Activated CD8-positive, alpha-beta T cell treated with anti-CD3 and anti-CD28 coated beads for 36 hours (primary cell): Measurements from ENCODE around the gene PPM1G. TPM values are rescaled to one million over a fixed set of nuclear protein-coding genes. Genes with fewer than 3 reads are reported as not detected.
A peak's percentile ranks its signal among the peaks of the same experiment; 100 is the strongest.

Source experiments
- ATAC-seq: fragments of 200-7000 bp; cut with Tn5 transposase; one replicate; pipeline ENCODE4 v1.10.0; 2021; ENCODE audit warnings: mild to moderate bottlenecking, moderate library complexity
- CTCF ChIA-PET: fragments of 350-600 bp; sonication (Branson Sonifier 250); formaldehyde crosslinking; loops from one replicate; lab custom pipeline; 2021; ENCODE audit warnings: antibody characterized with exemption; lab: Charles Lee
- POLR2A ChIA-PET: fragments of 350-600 bp; sonication (Branson Sonifier 250); formaldehyde crosslinking; loops from one replicate; lab custom pipeline; 2021; ENCODE audit warnings: antibody characterized with exemption; lab: Charles Lee
- DNase-seq: peaks from one replicate; pipeline ENCODE4 v3.0.0-alpha.2; 2020
- H3K27ac Mint-ChIP-seq: one replicate; pipeline ENCODE4 v1.8.0; 2021; ENCODE audit warnings: mild to moderate bottlenecking, mixed read lengths
- H3K27me3 Mint-ChIP-seq: one replicate; pipeline ENCODE4 v1.8.0; 2021; ENCODE audit warnings: mixed read lengths
- H3K36me3 Mint-ChIP-seq: one replicate; pipeline ENCODE4 v1.8.0; 2021; ENCODE audit warnings: low read depth, mixed read lengths
- H3K4me1 Mint-ChIP-seq: one replicate; pipeline ENCODE4 v1.8.0; 2021; ENCODE audit warnings: low read depth, mixed read lengths
- H3K4me3 Mint-ChIP-seq: one replicate; pipeline ENCODE4 v1.8.0; 2021; ENCODE audit warnings: mild to moderate bottlenecking, moderate library complexity, mixed read lengths
- H3K9me3 Mint-ChIP-seq: one replicate; pipeline ENCODE4 v1.8.0; 2021; ENCODE audit warnings: mixed read lengths
- CTCF ChIP-seq: fragments of 200-600 bp; IDR thresholded peaks from one replicate; pipeline ENCODE4 v1.8.0; 2022; ENCODE audit warnings: antibody characterized with exemption, mild to moderate bottlenecking
- intact Hi-C: fragments of 100-400 bp; cut with micrococcal nuclease; formaldehyde crosslinking; loops from one replicate; pipeline ENCODE4 v1.10.0; 2022
- total RNA-seq, 2 experiments: library from RNA; stranded (reverse); gene quantifications; one replicate each; pipeline ENCODE4 v1.2.3, GENCODE V29; 2021

PPM1G gene
- total RNA-seq, 2 experiments from 2014 or later = 138 to 142 TPM

- H3K36me3 Mint-ChIP-seq = peaks cover 51% of the 10 kb centered on the region
- ChIA-PET CTCF (interaction anchor here (1.2 kb wide), 1 partner anchor 36 kb away, joined by 3 read pairs; the partner anchor contains the start of gene PPM1G), POLR2A (no interaction called here)
- intact Hi-C loops = no loop called here
- DNase-seq (no peak), ATAC-seq (no peak)
- H3K4me3 Mint-ChIP-seq = no peak overlapping the region
- no peak for TF ChIP-seq CTCF
- H3K9me3 Mint-ChIP-seq = no peaks in the 10 kb centered on the region
- H3K27ac Mint-ChIP-seq = no peak overlapping the region
- H3K27me3 Mint-ChIP-seq = no peaks in the 10 kb centered on the region
- peaks cover 28% of the 10 kb centered on the region for H3K4me1 Mint-ChIP-seq
Measured at GRCh38 chr2:27373567-27373966, 35.8 kb downstream of the PPM1G start.

- Mint-ChIP-seq H3K27ac (peak overlapping the region; percentile 74), H3K4me3 (peak overlapping the region; percentile 89), H3K9me3 (no peaks in the 10 kb centered on the region), H3K36me3 (peaks cover 45% of the 10 kb centered on the region), H3K27me3 (no peaks in the 10 kb centered on the region), H3K4me1 (peaks cover 30% of the 10 kb centered on the region)
- DNase-seq (no peak), ATAC-seq (no peak)
- POLR2A ChIA-PET = interaction anchor here (5.8 kb wide), 1 partner anchor 7 kb away, joined by 59 read pairs; the partner anchor contains the start of gene ZNF513
- CTCF ChIA-PET = no interaction called here
- intact Hi-C loops = no loop called here
- no peak for TF ChIP-seq CTCF
Measured at GRCh38 chr2:27372937-27373336, 36.5 kb downstream of the PPM1G start.

GRCh38 chr2:27370816-27371620, 38.4 kb downstream of the PPM1G start:
- CTCF ChIA-PET = interaction anchor here (1.2 to 2.6 kb wide), 3 partner anchors 9 to 201 kb away, joined by 3 to 12 read pairs (median 10); partner anchors contain the start of gene ZNF513
- Mint-ChIP-seq H3K36me3 (peaks cover 34% of the 10 kb centered on the region), H3K27ac (peak overlapping the region; percentile 95), H3K27me3 (no peaks in the 10 kb centered on the region), H3K4me1 (peaks cover 28% of the 10 kb centered on the region), H3K4me3 (peak overlapping the region; percentile 89), H3K9me3 (no peaks in the 10 kb centered on the region)
- POLR2A ChIA-PET = interaction anchor here (0.6 to 8.0 kb wide), 11 partner anchors 8 to 59 kb away, joined by 3 to 84 read pairs (median 9); partner anchors contain the start of genes GTF3C2, MPV17, NRBP1 and PPM1G
- ATAC-seq (peak; percentile 6), DNase-seq (peak; percentile 38)
- TF ChIP-seq CTCF = no peak
- intact Hi-C loops = loop anchor here (2.0 kb wide), 1 partner anchor 14 kb away; the partner anchor contains the start of gene GTF3C2

GRCh38 chr2:27370026-27370815, 39.2 kb downstream of the PPM1G start, which contains the start of the genes EIF2B4 and SNX17:
EIF2B4 (minus strand) TSS chr2:27370338; CDS start chr2:27370314, 24 bp downstream.
SNX17 (plus strand) TSS chr2:27370616; CDS start chr2:27370744, 128 bp downstream.
- intact Hi-C loops = loop anchor here (2.0 kb wide), 1 partner anchor 13 kb away; the partner anchor contains the start of gene GTF3C2
- H3K36me3 Mint-ChIP-seq = peaks cover 30% of the 10 kb centered on the region
- H3K9me3 Mint-ChIP-seq = no peaks in the 10 kb centered on the region
- peak within 1 kb of the TSS; percentile 95 for H3K27ac Mint-ChIP-seq
- H3K27me3 Mint-ChIP-seq = no peaks in the 10 kb centered on the region
- TF ChIP-seq CTCF = peak; percentile 68
- POLR2A ChIA-PET = interaction anchor here (0.6 to 8.0 kb wide), 16 partner anchors 10 to 293 kb away, joined by 3 to 84 read pairs (median 4); partner anchors contain the start of genes GTF3C2, MPV17, NRBP1 and PPM1G
- DNase-seq (peak; percentile 99), ATAC-seq (peak; percentile 93)
- H3K4me1 Mint-ChIP-seq = peaks cover 28% of the 10 kb centered on the region
- H3K4me3 Mint-ChIP-seq = peak within 1 kb of the TSS; percentile 89
- CTCF ChIA-PET = interaction anchor here (0.7 to 3.7 kb wide), 13 partner anchors 9 to 313 kb away, joined by 3 to 15 read pairs (median 4); partner anchors contain the start of genes GTF3C2, MPV17, PPM1G and ZNF513
